Measurements from ENCODE around the gene PPP6R1.
"Not testable (repeated sequence)": the region's sequence is repeated elsewhere in the genome, so short reads cannot be mapped to it uniquely, and the experiment has no call there.

GRCh38 chr19:55202199-55202598 is 56.6 kb downstream of the PPP6R1 start:
- TF ChIP-seq CREB1 (IDR thresholded peaks at IDR 0.05; ENCODE audit: low read depth); REST (IDR thresholded peaks at IDR 0.05; ENCODE audit: low read depth); EP300 (IDR thresholded peaks at IDR 0.05; ENCODE audit: borderline replicate concordance); NFIC (IDR thresholded peaks at IDR 0.05): not testable (repeated sequence)

Measured in Ishikawa (cell line).